HepG2 (cell line): Measurements from ENCODE around the gene MTOR.

Experiments
- CEBPZ ChIP-seq: IDR thresholded peaks from 2 replicates; pipeline ENCODE4 v1.6.1; 2012; ENCODE audit warnings: low read length, improper control_type of control experiment
- POLR2AphosphoS5 ChIP-seq: IDR thresholded peaks from 2 replicates; pipeline ENCODE4 v1.6.1; 2012; ENCODE audit warnings: low read depth, low read length
- POLR2G ChIP-seq: fragments of 200-400 bp; formaldehyde crosslinking; IDR thresholded peaks from 2 replicates; pipeline ENCODE4 v1.6.1; 2018; ENCODE audit warnings: mild to moderate bottlenecking, low read depth, low read length, moderate library complexity
- TAF1 ChIP-seq: sonication (generic); formaldehyde crosslinking; IDR thresholded peaks from 2 replicates; pipeline ENCODE4 v1.4.0; 2020; ENCODE audit warnings: missing genetic modification reagents
- WIZ ChIP-seq: sonication (generic); formaldehyde crosslinking; IDR thresholded peaks from 2 replicates; pipeline ENCODE4 v1.5.1; 2020; ENCODE audit warnings: mild to moderate bottlenecking, missing genetic modification reagents
- ZZZ3 ChIP-seq: sonication (generic); formaldehyde crosslinking; IDR thresholded peaks from 2 replicates; pipeline ENCODE4 v1.4.0; 2020; ENCODE audit warnings: missing genetic modification reagents, mild to moderate bottlenecking, borderline replicate concordance

- TF ChIP-seq TAF1 (CRISPR knock-in tag) (no peak), POLR2AphosphoS5 (no peak), POLR2G (no peak), WIZ (CRISPR knock-in tag) (no peak), CEBPZ (no peak), ZZZ3 (no peak)
Measured at GRCh38 chr1:11266268-11267074, 4.1 kb upstream of the MTOR start.
